K562 (cell line): ENCODE measurements around the gene B3GNT4. TPM values are rescaled to one million over a fixed set of nuclear protein-coding genes. Genes with fewer than 3 reads are reported as not detected.

Source experiments
- ATAC-seq: fragments of 200-7000 bp; cut with Tn5 transposase; 3 replicates; pipeline ENCODE4 v1.9.1; 2020; ENCODE audit warnings: moderate library complexity
- BruUV-seq: library from RNA; stranded (reverse); fragments of 400-500 nt; replicated peaks from 2 replicates; lab custom pipeline; 2021; lab: Mats Ljungman, UMichigan
- CTCF ChIA-PET: fragments of 300-600 bp; formaldehyde crosslinking; extraction: SDS; loops from one replicate; lab custom pipeline; 2021; ENCODE audit warnings: low intra/inter-chr PET ratio; lab: Yijun Ruan, JAX
- POLR2A ChIA-PET: fragments of 300-600, 350-650 bp; sonication (Branson Sonifier 250); formaldehyde crosslinking; extraction: SDS; loops from one replicate; lab custom pipeline; 2021; ENCODE audit warnings: antibody characterized with exemption, inconsistent platforms; lab: Yijun Ruan, JAX
- DNase-seq, 4 experiments: peaks; one replicate each; pipeline versions ENCODE4 v3.0.0 to v3.0.0-alpha.2; 2011 to 2018; ENCODE audit warnings: low spot score in 3 of 4, mixed read lengths in 3 of 4; ENCODE audit errors: extremely low read depth in 1 of 4
- FAIRE-seq: peaks from 2 replicates; lab custom pipeline; 2011; peaks lifted over from hg19 to GRCh38; lab: Jason Lieb, UNC
- H2AFZ ChIP-seq: 2 replicates; pipeline ENCODE4 v1.6.0; 2011; ENCODE audit warnings: low read depth, low read length, control low read depth, inconsistent platforms
- H3K27ac ChIP-seq: fragments of 200-600 bp; 3 replicates; pipeline ENCODE4 v1.8.0; 2011; ENCODE audit warnings: low read depth, mild to moderate bottlenecking, control low read depth, inconsistent platforms, low read length, moderate library complexity, mixed read lengths; ENCODE audit errors: extremely low read depth
- H3K27me3 ChIP-seq, 2 experiments: fragments of 300-600 bp in 1 of 2; 2 replicates in 1 of 2; 3 replicates in 1 of 2; pipeline versions ENCODE4 v1.6.0 to v1.8.0; 2011; ENCODE audit warnings: inconsistent platforms in 2 of 2, low read length in 2 of 2, mild to moderate bottlenecking in 1 of 2, mixed read lengths in 1 of 2, moderate library complexity in 1 of 2; ENCODE audit not compliant: control insufficient read depth in 2 of 2, insufficient read depth in 2 of 2
- H3K36me3 ChIP-seq: fragments of 300-600 bp; 3 replicates; pipeline ENCODE4 v1.8.0; 2011; ENCODE audit warnings: mild to moderate bottlenecking, low read length, inconsistent platforms; ENCODE audit not compliant: control insufficient read depth, insufficient read depth
- H3K4me1 ChIP-seq, 2 experiments: fragments of 200-600 bp in 1 of 2; replicated peaks in 1 of 2; 2 replicates in 1 of 2; 3 replicates in 1 of 2; pipeline versions ENCODE4 v1.5.1 to v1.8.0; 2011; ENCODE audit warnings: inconsistent platforms in 2 of 2, low read length in 2 of 2, mild to moderate bottlenecking in 1 of 2, mixed read lengths in 1 of 2, moderate library complexity in 1 of 2; ENCODE audit not compliant: control insufficient read depth in 2 of 2, insufficient read depth in 2 of 2
- H3K4me2 ChIP-seq: 2 replicates; pipeline ENCODE4 v1.6.1; 2011; ENCODE audit warnings: low read length, control low read depth, inconsistent platforms, mixed read lengths; ENCODE audit not compliant: insufficient read depth
- H3K4me3 ChIP-seq: fragments of 200-600 bp; sonication (generic), shearing (Covaris generic); 2 replicates; pipeline ENCODE4 v1.5.1; 2016; ENCODE audit warnings: control low read depth, inconsistent platforms
- H3K79me2 ChIP-seq: fragments of 200-600 bp; 3 replicates; pipeline ENCODE4 v1.8.0; 2011; ENCODE audit warnings: low read length, inconsistent platforms; ENCODE audit not compliant: control insufficient read depth, insufficient read depth
- H3K9ac ChIP-seq, 2 experiments: 2 replicates each; pipeline versions ENCODE4 v1.6.0 to v1.6.1; 2011; ENCODE audit warnings: low read depth in 2 of 2, low read length in 2 of 2, control low read depth in 1 of 2, inconsistent platforms in 1 of 2, mild to moderate bottlenecking in 1 of 2, mixed read lengths in 1 of 2; ENCODE audit not compliant: insufficient read depth in 1 of 2
- H3K9me1 ChIP-seq: one replicate; pipeline ENCODE4 v1.6.0; 2011; ENCODE audit warnings: inconsistent platforms, mild to moderate bottlenecking, low read length, moderate library complexity; ENCODE audit not compliant: control insufficient read depth, insufficient read depth
- H3K9me3 ChIP-seq: replicated peaks from 2 replicates; pipeline ENCODE4 v1.5.1; 2011; ENCODE audit warnings: low read depth, low read length, inconsistent platforms; ENCODE audit not compliant: control insufficient read depth, insufficient read depth
- H4K20me1 ChIP-seq: replicated peaks from 2 replicates; pipeline ENCODE4 v1.6.1; 2011; ENCODE audit warnings: low read length, inconsistent platforms, mixed read lengths; ENCODE audit not compliant: control insufficient read depth, insufficient read depth
- ARNT ChIP-seq, 2 experiments: fragments of 450-650 bp; IDR thresholded peaks; 2 replicates each; pipeline ENCODE4 v1.6.1; 2016; ENCODE audit warnings: mild to moderate bottlenecking in 1 of 2
- BRD9 ChIP-seq: fragments of 450-650 bp; IDR thresholded peaks from 2 replicates; pipeline ENCODE4 v1.6.1; 2018; ENCODE audit warnings: low read depth; ENCODE audit not compliant: partially characterized antibody
- EP400 ChIP-seq: fragments of 450-650 bp; IDR thresholded peaks from 2 replicates; pipeline ENCODE4 v1.6.1; 2017; ENCODE audit warnings: antibody characterized with exemption, mild to moderate bottlenecking, moderate library complexity
- HIVEP1 ChIP-seq: fragments of 250-450 bp; sonication (Bioruptor Pico); IDR thresholded peaks from 2 replicates; pipeline ENCODE4 v1.4.0; 2020; ENCODE audit warnings: mild to moderate bottlenecking
- KAT2B ChIP-seq: IDR thresholded peaks from one replicate; pipeline ENCODE4 v1.6.1; 2012; ENCODE audit warnings: low read depth, mild to moderate bottlenecking, control low read depth, inconsistent platforms, low read length, moderate library complexity
- KDM5B ChIP-seq: fragments of 200-600 bp; sonication (generic); IDR thresholded peaks from 2 replicates; pipeline ENCODE4 v1.6.1; 2012; ENCODE audit warnings: low read depth, mild to moderate bottlenecking, moderate library complexity, low read length, control low read depth, inconsistent platforms; ENCODE audit not compliant: insufficient replicate concordance
- NFIC ChIP-seq: fragments of 450-650 bp; IDR thresholded peaks from 2 replicates; pipeline ENCODE4 v1.6.1; 2017; ENCODE audit warnings: mild to moderate bottlenecking, inconsistent platforms
- PTRF ChIP-seq: fragments of 450-650 bp; IDR thresholded peaks from 2 replicates; pipeline ENCODE4 v1.6.1; 2016; ENCODE audit warnings: mild to moderate bottlenecking, missing genetic modification characterization, missing compliant biosample characterization
- ZNF121 ChIP-seq: sonication (generic); formaldehyde crosslinking; conservative IDR thresholded peaks from 2 replicates; pipeline ENCODE4 v1.8.0; 2022; ENCODE audit warnings: missing genetic modification reagents
- ZNF175 ChIP-seq: fragments of 200-800 bp; sonication (Bioruptor generic); IDR thresholded peaks from 2 replicates; pipeline ENCODE4 v1.6.1; 2016; ENCODE audit warnings: low read depth, mild to moderate bottlenecking, missing genetic modification characterization, missing compliant biosample characterization
- ZNF316 ChIP-seq: fragments of 450-650 bp; IDR thresholded peaks from 2 replicates; pipeline ENCODE4 v1.6.1; 2016
- ZNF507 ChIP-seq: conservative IDR thresholded peaks from 2 replicates; pipeline ENCODE4 v1.6.1; 2017; ENCODE audit warnings: missing genetic modification characterization, missing compliant biosample characterization
- WGBS: fragments of 100-300 bp; shearing (Covaris generic); methylation state at CpG from one replicate; pipeline ENCODE4 v1.1.6; 2016; ENCODE audit warnings: low coverage, mixed read lengths; ENCODE audit not compliant: insufficient coverage; ENCODE audit errors: missing lambda C conversion rate; 5-methylcytosine and 5-hydroxymethylcytosine counted together
- in situ Hi-C: fragments of 300-500 bp; cut with MboI; formaldehyde crosslinking; loops from 4 replicates; pipeline ENCODE4 v1.15.0; 2018; ENCODE audit warnings: inconsistent platforms, mixed read lengths
- intact Hi-C: fragments of 100-400 bp; cut with micrococcal nuclease; formaldehyde crosslinking; loops from 2 replicates; pipeline ENCODE4 v1.14.2; 2022
- polyA plus RNA-seq, 8 experiments: library from polyadenylated mRNA; depleted of rRNA in 4 of 8; stranded (reverse) in 5 of 8; unstranded in 3 of 8; fragments of >200 nt; fragmentation: Nextera tagmentation in 2 of 8; fragmentation: Illumina TruSeq in 1 of 8; extraction: Ambion mirVana in 2 of 8; extraction: Trizol in 1 of 8; gene quantifications; 2 replicates each; pipeline versions ENCODE4 v1.2.1 to v1.2.3, GENCODE V29; 2011 to 2014; ENCODE audit warnings: inconsistent platforms in 1 of 8, missing spikeins in 1 of 8
- total RNA-seq, 7 experiments: library from RNA; depleted of rRNA in 6 of 7; stranded (reverse); fragments of >200 nt in 6 of 7; fragmentation: Illumina TruSeq in 2 of 7; extraction: Trizol in 2 of 7; gene quantifications; 2 replicates each; pipeline versions ENCODE4 v1.2.1 to v1.2.3, GENCODE V29; 2011 to 2021; ENCODE audit warnings: low replicate concordance in 1 of 7
- TF ChIP-seq, protein P1 (sequence below): fragments of 450-650 bp; IDR thresholded peaks from 2 replicates; pipeline ENCODE4 v1.6.1; 2016; ENCODE audit warnings: antibody characterized with exemption
- TF ChIP-seq, protein P2 (sequence below): fragments of 250-450 bp; sonication (Bioruptor Pico); IDR thresholded peaks from 2 replicates; pipeline ENCODE4 v1.8.0; 2021; ENCODE audit warnings: borderline replicate concordance, mild to moderate bottlenecking, moderate library complexity; ENCODE audit not compliant: poor library complexity, severe bottlenecking
- TF ChIP-seq, protein P3 (sequence below), 3 experiments: fragments of 200-800 bp in 1 of 3; fragments of 250-450 bp in 1 of 3; fragments of 450-650 bp in 1 of 3; sonication (Bioruptor Pico) in 1 of 3; sonication (Bioruptor generic) in 1 of 3; formaldehyde crosslinking in 1 of 3; IDR thresholded peaks; 2 replicates each; pipeline versions ENCODE4 v1.6.1 to v1.8.0; 2016 to 2022; ENCODE audit warnings: mild to moderate bottlenecking in 2 of 3, missing genetic modification characterization in 2 of 3, missing compliant biosample characterization in 1 of 3, moderate library complexity in 1 of 3

The B3GNT4 gene
- total and polyA plus RNA-seq, 9 of the 15 experiments (the other 6 are each of a cell fraction or from before 2014, with no cell fraction given): 0.17 to 3.2 (median 1.3) TPM

DNA sequence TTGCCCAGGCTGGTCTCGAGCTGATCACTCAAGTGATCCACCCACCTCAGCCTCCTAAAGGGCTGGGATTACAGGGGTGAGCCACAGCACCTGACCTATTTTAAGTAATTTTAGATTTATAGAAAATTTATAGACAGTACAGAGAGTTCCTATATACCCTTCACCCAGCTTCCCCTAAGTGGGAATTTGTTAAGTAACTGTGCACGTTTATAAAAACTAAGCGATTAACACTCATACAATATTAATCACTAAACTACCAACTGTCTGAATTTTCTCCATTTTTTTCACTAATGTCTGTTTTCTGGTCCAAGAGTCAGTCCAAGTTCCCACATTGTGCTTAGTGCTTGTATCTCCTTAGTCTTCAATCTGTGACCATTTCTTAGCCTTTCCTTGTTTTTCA is 35.0 kb upstream of the B3GNT4 start:
- no peak for DNase-seq
- no peak overlapping the region for H3K9ac ChIP-seq
- CTCF ChIA-PET: no interaction called here
- no peaks in the 10 kb centered on the region for H3K9me3 ChIP-seq
- H4K20me1 ChIP-seq: no peaks in the 10 kb centered on the region
- no peak overlapping the region for H3K4me2 ChIP-seq
- H3K4me1 ChIP-seq: peaks cover 0 to 2% of the 10 kb centered on the region in 2 experiments; a peak in 3 of 5 replicates
- H3K79me2 ChIP-seq: no peaks in the 10 kb centered on the region
- H3K4me3 ChIP-seq: no peak overlapping the region
- WGBS: 12% methylated on average over 3 of the region's 3 CpGs
- intact Hi-C loops: no loop called here
- H3K36me3 ChIP-seq: no peaks in the 10 kb centered on the region
- no TSS peak for BruUV-seq
- POLR2A ChIA-PET: interaction anchor here (0.6 kb wide), 1 partner anchor 9 kb away, joined by 3 read pairs; no protein-coding TSS in a partner anchor
- no peak for FAIRE-seq
- H3K9me1 ChIP-seq: no peaks in the 10 kb centered on the region
- in situ Hi-C loops: no loop called here
- no peak overlapping the region for H3K27ac ChIP-seq
- ATAC-seq: no peak
- H2AFZ ChIP-seq: no peak overlapping the region
- peaks cover 23 to 39% of the 10 kb centered on the region in 2 experiments; a peak in 4 of 5 replicates for H3K27me3 ChIP-seq
- TF ChIP-seq, protein P1, sequence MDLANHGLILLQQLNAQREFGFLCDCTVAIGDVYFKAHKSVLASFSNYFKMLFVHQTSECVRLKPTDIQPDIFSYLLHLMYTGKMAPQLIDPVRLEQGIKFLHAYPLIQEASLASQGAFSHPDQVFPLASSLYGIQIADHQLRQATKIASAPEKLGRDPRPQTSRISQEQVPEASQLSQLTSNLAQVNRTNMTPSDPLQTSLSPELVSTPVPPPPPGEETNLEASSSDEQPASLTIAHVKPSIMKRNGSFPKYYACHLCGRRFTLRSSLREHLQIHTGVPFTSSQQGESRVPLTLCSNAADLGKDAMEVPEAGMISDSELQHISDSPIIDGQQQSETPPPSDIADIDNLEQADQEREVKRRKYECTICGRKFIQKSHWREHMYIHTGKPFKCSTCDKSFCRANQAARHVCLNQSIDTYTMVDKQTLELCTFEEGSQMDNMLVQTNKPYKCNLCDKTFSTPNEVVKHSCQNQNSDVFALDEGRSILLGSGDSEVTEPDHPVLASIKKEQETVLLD: no peak
- TF ChIP-seq BRD9: no peak
- TF ChIP-seq, protein P2, sequence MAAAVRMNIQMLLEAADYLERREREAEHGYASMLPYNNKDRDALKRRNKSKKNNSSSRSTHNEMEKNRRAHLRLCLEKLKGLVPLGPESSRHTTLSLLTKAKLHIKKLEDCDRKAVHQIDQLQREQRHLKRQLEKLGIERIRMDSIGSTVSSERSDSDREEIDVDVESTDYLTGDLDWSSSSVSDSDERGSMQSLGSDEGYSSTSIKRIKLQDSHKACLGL (CRISPR knock-in tag): no peak
- TF ChIP-seq ZNF175: no peak
- TF ChIP-seq ZNF121 (CRISPR knock-in tag): no peak
- TF ChIP-seq, protein P3, sequence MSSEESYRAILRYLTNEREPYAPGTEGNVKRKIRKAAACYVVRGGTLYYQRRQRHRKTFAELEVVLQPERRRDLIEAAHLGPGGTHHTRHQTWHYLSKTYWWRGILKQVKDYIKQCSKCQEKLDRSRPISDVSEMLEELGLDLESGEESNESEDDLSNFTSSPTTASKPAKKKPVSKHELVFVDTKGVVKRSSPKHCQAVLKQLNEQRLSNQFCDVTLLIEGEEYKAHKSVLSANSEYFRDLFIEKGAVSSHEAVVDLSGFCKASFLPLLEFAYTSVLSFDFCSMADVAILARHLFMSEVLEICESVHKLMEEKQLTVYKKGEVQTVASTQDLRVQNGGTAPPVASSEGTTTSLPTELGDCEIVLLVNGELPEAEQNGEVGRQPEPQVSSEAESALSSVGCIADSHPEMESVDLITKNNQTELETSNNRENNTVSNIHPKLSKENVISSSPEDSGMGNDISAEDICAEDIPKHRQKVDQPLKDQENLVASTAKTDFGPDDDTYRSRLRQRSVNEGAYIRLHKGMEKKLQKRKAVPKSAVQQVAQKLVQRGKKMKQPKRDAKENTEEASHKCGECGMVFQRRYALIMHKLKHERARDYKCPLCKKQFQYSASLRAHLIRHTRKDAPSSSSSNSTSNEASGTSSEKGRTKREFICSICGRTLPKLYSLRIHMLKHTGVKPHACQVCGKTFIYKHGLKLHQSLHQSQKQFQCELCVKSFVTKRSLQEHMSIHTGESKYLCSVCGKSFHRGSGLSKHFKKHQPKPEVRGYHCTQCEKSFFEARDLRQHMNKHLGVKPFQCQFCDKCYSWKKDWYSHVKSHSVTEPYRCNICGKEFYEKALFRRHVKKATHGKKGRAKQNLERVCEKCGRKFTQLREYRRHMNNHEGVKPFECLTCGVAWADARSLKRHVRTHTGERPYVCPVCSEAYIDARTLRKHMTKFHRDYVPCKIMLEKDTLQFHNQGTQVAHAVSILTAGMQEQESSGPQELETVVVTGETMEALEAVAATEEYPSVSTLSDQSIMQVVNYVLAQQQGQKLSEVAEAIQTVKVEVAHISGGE (CRISPR knock-in tag; IDR thresholded peaks at IDR 0.05): no peak
- no peak for TF ChIP-seq KAT2B
- no peak for TF ChIP-seq PTRF
- no peak for TF ChIP-seq NFIC
- no peak for TF ChIP-seq ZNF316
- no peak for TF ChIP-seq EP400
- TF ChIP-seq ZNF507 (tag): no peak
- TF ChIP-seq HIVEP1 (CRISPR knock-in tag): no peak
- no peak for TF ChIP-seq KDM5B
- no peak for TF ChIP-seq ARNT (IDR thresholded peaks at IDR 0.05)
